Naive B cell (primary cell): ENCODE results near the gene NKAIN1. TPM values are rescaled to one million over a fixed set of nuclear protein-coding genes. Genes with fewer than 3 reads are reported as not detected.

Experiments used
- ATAC-seq, 2 donors: fragments of 150-1000 bp; cut with Tn5 transposase; 2 replicates each; pipeline ENCODE4 v1.10.0; 2021; ENCODE audit warnings: low read depth in 2 of 2, mild to moderate bottlenecking in 2 of 2, moderate library complexity in 2 of 2
- DNase-seq: peaks from one replicate; pipeline ENCODE4 v3.0.0; 2022
- H3K27ac Mint-ChIP-seq, 6 donors: one replicate each; pipeline ENCODE4 v1.8.0; 2020 to 2022; ENCODE audit warnings: mild to moderate bottlenecking in 6 of 6, mixed read lengths in 6 of 6, moderate library complexity in 5 of 6, inconsistent platforms in 2 of 6
- H3K27me3 Mint-ChIP-seq, 3 donors: one replicate each; pipeline ENCODE4 v1.8.0; 2021 to 2022; ENCODE audit warnings: mixed read lengths in 3 of 3, mild to moderate bottlenecking in 1 of 3
- H3K36me3 Mint-ChIP-seq, 2 donors: one replicate each; pipeline ENCODE4 v1.8.0; 2020 to 2022; ENCODE audit warnings: mixed read lengths in 2 of 2, inconsistent platforms in 1 of 2, mild to moderate bottlenecking in 1 of 2
- H3K4me1 Mint-ChIP-seq, 3 donors: one replicate each; pipeline ENCODE4 v1.8.0; 2020 to 2022; ENCODE audit warnings: mixed read lengths in 3 of 3, inconsistent platforms in 1 of 3, mild to moderate bottlenecking in 1 of 3, moderate library complexity in 1 of 3
- H3K4me3 Mint-ChIP-seq, 8 donors: one replicate each; pipeline ENCODE4 v1.8.0; 2020 to 2022; ENCODE audit warnings: mild to moderate bottlenecking in 8 of 8, mixed read lengths in 8 of 8, moderate library complexity in 8 of 8, inconsistent platforms in 2 of 8
- H3K9me3 Mint-ChIP-seq, 7 donors: one replicate each; pipeline ENCODE4 v1.8.0; 2020 to 2022; ENCODE audit warnings: mixed read lengths in 7 of 7, mild to moderate bottlenecking in 5 of 7, inconsistent platforms in 2 of 7, moderate library complexity in 1 of 7
- polyA plus RNA-seq, 6 donors: library from polyadenylated mRNA; unstranded; fragments of 300-500 nt; fragmentation: Illumina TruSeq; gene quantifications; one replicate each; pipeline ENCODE4 v1.2.3, GENCODE V29; 2021; ENCODE audit warnings: low read depth in 6 of 6

NKAIN1 gene
- polyA plus RNA-seq, 6 donors from 2014 or later = not detected

DNA sequence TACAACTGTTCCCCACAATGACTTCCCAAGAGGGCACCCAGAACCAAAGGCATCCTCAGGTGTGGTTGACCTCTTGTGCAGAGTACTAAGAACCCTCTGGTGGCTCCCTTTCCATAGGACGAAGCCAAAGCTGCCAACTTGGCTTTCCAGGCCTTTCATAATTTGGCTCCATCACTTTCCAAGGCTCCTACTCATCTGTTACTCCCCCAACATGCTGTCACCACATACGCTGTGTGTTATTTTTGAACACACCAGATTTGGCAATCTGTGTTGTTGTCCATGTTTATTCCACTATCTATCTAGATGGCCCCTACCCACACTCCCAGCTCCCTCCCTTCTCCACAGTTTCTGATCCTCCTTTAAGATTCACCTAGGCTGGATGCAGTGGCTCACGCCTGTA is 10.2 kb upstream of the NKAIN1 start:
- no peaks in the 10 kb centered on the region for H3K36me3 Mint-ChIP-seq
- no peaks in the 10 kb centered on the region for H3K27me3 Mint-ChIP-seq
- H3K9me3 Mint-ChIP-seq = no peaks in the 10 kb centered on the region
- DNase-seq (no peak), ATAC-seq (no peak)
- H3K4me1 Mint-ChIP-seq = no peaks in the 10 kb centered on the region
- no peak overlapping the region for H3K4me3 Mint-ChIP-seq
- no peak overlapping the region for H3K27ac Mint-ChIP-seq

DNA sequence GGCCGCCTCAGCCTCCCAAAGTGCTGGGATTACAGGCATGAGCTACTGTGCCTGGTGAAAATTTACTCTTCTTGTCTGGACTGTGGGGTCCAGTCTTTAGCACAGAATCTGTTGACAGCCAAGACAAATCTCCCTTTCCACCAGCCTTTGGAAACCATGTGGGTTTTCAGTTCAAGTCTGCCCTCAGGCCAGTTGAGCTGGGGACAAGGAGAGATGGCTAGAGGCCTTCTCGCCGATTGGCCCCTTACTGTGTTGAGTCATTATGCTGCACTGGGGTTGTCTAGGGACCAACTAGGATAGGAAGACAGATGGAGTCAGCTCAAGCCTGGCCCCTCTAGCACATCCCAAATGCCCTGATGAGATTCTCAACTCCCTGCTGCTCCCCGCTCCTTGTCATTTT is 8.6 kb upstream of the NKAIN1 start:
- H3K27me3 Mint-ChIP-seq = peaks cover 7 to 11% (median 7%) of the 10 kb centered on the region in 3 donors
- ATAC-seq = no peak
- no peak for DNase-seq
- H3K9me3 Mint-ChIP-seq = no peaks in the 10 kb centered on the region
- no peak overlapping the region for H3K4me3 Mint-ChIP-seq
- no peaks in the 10 kb centered on the region for H3K36me3 Mint-ChIP-seq
- no peak overlapping the region for H3K27ac Mint-ChIP-seq
- H3K4me1 Mint-ChIP-seq = no peaks in the 10 kb centered on the region

DNA sequence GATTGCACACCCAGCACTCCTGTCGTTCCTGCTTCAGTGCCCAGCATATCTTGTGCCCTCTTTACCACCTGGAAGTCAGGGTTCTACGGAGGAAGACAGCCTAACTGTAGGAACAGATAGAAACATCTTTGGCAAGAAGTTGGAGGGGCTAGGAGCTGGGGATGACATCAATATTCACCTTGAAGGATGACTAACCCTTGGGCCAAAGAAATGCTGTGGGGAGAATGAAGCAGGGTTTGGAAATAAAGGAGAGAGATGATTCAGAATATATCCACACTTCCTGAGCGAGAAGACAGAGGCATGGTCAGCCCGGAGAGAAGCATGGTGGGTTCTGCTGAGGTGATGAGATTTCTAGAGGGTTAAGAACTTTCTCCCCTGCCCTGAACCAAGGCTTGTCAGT is 4.6 kb upstream of the NKAIN1 start:
- peaks cover 17 to 24% (median 17%) of the 10 kb centered on the region in 3 donors for H3K27me3 Mint-ChIP-seq
- H3K4me1 Mint-ChIP-seq = peaks cover 9 to 19% (median 16%) of the 10 kb centered on the region in 3 donors
- no peak for ATAC-seq

DNA sequence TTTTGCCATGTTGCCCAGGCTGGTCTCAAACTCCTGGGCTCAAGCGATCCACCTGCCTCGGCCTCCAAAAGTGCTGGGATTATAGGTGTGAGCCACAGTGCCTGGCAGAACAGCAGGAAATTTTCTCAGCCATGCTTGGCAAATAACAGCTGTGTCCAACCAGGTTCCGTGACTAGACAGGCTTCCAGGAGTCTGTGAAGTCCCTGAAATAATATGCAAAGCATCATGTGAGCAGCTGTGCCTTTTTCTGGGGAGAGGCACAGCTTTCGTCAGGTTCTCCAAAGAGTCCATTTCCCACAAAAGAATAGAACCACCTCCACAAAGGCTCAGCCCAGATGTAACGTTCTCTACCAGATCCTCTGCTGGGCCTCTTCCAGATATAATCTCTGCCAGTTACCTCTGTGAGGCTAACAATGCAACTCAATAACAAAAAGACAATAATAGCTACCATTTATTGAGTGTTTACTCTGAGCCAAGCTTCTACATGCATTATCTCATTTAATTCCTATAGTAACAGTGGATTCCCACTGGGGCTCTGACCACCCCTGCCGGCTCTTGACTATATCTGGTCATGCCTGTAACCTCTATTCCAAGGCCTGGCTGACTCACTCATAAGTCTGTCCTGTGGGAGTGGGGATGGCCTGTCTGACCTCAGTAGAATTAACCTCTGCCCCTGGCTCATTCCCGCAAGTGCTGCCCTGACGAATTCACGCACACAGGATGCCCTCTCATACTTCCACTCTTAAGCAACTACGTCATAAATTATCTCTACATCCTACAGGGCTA is 4.0 kb upstream of the NKAIN1 start:
- H3K4me3 Mint-ChIP-seq = no peak overlapping the region
- no peaks in the 10 kb centered on the region for H3K36me3 Mint-ChIP-seq
- DNase-seq (no peak), ATAC-seq (no peak)
- H3K27ac Mint-ChIP-seq = no peak overlapping the region
- H3K4me1 Mint-ChIP-seq = peaks cover 14 to 24% (median 23%) of the 10 kb centered on the region in 3 donors
- H3K9me3 Mint-ChIP-seq = peaks cover 0 to 4% (median 0%) of the 10 kb centered on the region in 7 donors
- H3K27me3 Mint-ChIP-seq = peaks cover 21 to 30% (median 23%) of the 10 kb centered on the region in 3 donors

More for the DNA sequence above, 4.6 kb upstream of the NKAIN1 start:
- Mint-ChIP-seq H3K4me3 (no peak overlapping the region), H3K9me3 (peaks cover 0 to 4% (median 0%) of the 10 kb centered on the region in 7 donors), H3K36me3 (no peaks in the 10 kb centered on the region), H3K27ac (no peak overlapping the region)
- DNase-seq = no peak

DNA sequence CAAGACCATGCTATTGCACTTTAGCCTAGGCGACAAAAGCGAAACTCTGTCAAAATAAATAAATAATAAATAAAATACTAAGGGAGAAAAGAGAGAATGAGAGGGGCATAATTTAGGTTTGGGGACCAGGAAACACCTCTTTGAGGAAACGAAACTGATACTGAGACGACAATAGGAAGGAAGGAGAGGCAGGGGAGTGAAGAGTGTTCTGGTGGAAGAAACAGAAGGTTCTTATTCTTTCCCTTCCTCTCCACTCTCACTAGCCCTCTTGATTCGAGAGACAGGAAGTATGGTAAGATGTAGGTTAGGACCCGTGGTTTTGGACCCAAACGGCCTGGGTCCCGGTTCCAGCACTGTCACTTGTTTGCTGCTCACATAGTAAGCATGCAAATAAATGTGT is 1.6 kb upstream of the NKAIN1 start:
- peaks cover 0 to 4% (median 0%) of the 10 kb centered on the region in 7 donors for H3K9me3 Mint-ChIP-seq
- H3K36me3 Mint-ChIP-seq = no peaks in the 10 kb centered on the region
- peaks cover 35 to 54% (median 45%) of the 10 kb centered on the region in 3 donors for H3K27me3 Mint-ChIP-seq
- DNase-seq (peak; percentile 7), ATAC-seq (peak; percentile 63 to 76)
- peak overlapping the region in 6 of 8 donors; percentile 12 to 69 (median 52) for H3K4me3 Mint-ChIP-seq
- peak overlapping the region in 1 of 6 donors; percentile 44 for H3K27ac Mint-ChIP-seq
- H3K4me1 Mint-ChIP-seq = peaks cover 16 to 28% (median 25%) of the 10 kb centered on the region in 3 donors

DNA sequence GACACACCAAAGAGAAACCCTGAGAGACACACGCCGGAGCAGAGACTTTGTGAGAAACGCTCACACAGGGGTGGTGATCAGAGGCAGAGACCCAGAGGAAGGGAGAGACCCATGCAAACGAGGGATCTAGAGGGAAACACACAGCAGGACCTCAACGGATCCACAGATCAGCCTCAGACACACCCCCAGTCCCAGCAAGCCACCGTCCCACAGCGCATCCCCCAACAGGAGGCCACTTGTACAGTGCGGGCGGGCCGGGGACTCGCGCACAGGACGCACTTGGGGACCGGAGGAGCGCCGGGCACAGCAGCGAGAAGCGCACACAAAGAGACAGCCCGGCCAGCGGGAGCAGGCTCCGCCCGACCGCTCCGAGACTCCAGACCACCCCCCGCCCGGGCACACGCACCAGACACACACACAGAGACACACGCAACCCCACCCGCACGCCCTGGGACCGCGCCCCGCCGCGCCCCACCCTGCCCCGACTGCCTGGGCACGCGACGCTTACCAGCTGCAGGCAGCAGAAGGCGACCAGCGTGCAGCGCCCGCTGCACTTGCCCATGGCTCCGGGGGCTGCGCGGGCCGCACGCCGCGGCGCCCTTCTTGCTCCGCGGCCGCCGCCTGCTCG is 587 bp downstream of the NKAIN1 start:
- Mint-ChIP-seq H3K27ac (peak overlapping the region in 2 of 6 donors; percentile 49 to 66), H3K9me3 (peaks cover 0 to 4% (median 0%) of the 10 kb centered on the region in 7 donors), H3K27me3 (peaks cover 54 to 70% (median 66%) of the 10 kb centered on the region in 3 donors), H3K4me3 (peak overlapping the region; percentile 12 to 87 (median 79)), H3K4me1 (peaks cover 16 to 28% (median 25%) of the 10 kb centered on the region in 3 donors), H3K36me3 (no peaks in the 10 kb centered on the region)
- DNase-seq (no peak), ATAC-seq (peak; percentile 28 to 46)

DNA sequence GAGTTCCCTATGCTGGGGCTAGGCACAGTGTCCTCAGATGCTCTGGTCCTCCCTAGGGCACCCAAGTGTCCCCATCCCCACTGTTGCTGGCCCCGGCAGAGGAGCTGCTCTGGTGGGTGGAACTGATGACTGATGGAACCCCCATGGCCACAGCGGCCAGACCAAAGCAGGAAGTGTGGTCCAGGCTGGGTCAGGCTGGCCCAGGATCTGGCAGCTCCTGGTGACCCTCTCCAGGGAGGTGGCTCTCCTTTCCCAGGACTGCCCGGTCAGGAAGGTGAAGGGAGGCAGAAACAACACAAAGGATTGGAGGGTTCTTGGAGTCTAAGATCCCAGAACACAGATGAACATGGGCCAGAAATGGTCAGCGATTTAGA is 1.1 kb downstream of the NKAIN1 start:
- DNase-seq (no peak), ATAC-seq (no peak)
- H3K4me3 Mint-ChIP-seq = peak overlapping the region; percentile 12 to 87 (median 79)

DNA sequence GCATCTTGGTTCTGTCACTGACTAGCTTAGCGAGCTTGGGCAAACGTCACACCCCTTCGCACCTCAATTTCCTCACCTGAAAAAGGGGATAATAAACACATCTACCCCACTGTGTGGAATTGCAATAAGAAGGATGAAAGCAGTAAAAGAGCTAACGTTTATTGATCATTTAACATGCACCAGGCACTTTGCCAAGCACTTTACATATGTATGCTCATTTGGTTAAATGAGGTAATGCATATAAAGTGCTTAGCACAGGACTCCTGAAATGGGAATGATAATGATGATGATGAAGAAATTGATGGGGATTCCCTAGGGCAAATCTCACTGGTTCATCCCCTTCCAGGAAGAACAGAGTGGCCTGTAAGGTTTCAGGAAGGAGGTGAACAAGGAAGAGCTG is 4.8 kb downstream of the NKAIN1 start:
- no peak for DNase-seq
- H3K4me1 Mint-ChIP-seq = peaks cover 8 to 9% (median 9%) of the 10 kb centered on the region in 3 donors
- no peaks in the 10 kb centered on the region for H3K36me3 Mint-ChIP-seq
- no peak for ATAC-seq
- H3K4me3 Mint-ChIP-seq = no peak overlapping the region
- no peak overlapping the region for H3K27ac Mint-ChIP-seq
- no peaks in the 10 kb centered on the region for H3K9me3 Mint-ChIP-seq
- peaks cover 38 to 65% (median 63%) of the 10 kb centered on the region in 3 donors for H3K27me3 Mint-ChIP-seq

More for the DNA sequence above, 1.1 kb downstream of the NKAIN1 start:
- peak overlapping the region in 1 of 6 donors; percentile 49 for H3K27ac Mint-ChIP-seq
- peaks cover 0 to 4% (median 0%) of the 10 kb centered on the region in 7 donors for H3K9me3 Mint-ChIP-seq
- H3K36me3 Mint-ChIP-seq = no peaks in the 10 kb centered on the region
- H3K27me3 Mint-ChIP-seq = peaks cover 49 to 70% (median 65%) of the 10 kb centered on the region in 3 donors
- peaks cover 16 to 28% (median 25%) of the 10 kb centered on the region in 3 donors for H3K4me1 Mint-ChIP-seq

DNA sequence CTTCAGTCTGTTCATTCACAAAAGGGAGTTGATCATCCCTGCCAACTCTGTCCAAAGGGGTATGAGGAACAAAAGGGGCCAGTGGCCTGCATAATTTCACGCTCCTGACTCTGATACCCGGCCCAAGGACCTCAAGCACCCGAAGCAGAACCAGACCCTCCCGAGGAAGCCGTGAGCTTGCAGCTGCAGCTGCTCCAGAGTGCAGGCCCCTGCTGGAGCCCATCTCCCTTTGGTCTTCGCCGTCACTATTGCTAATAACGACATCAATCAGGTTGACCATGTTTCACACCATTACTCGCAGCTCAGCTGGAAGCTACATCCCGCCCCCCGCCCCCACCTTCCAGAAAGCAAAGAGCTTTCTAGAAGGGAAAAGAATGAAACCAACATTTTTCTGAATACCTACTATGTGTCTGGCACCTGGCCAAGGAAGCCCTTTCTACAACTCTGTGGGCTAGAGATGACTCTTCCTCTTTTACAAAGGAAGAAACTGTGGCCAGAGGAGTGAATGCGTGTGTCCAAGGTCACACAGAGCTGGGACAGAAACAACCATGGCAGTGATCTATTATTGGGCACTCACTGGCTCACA is 5.5 kb downstream of the NKAIN1 start:
- no peak for DNase-seq
- H3K4me3 Mint-ChIP-seq = no peak overlapping the region
- no peaks in the 10 kb centered on the region for H3K9me3 Mint-ChIP-seq
- peaks cover 38 to 63% (median 61%) of the 10 kb centered on the region in 3 donors for H3K27me3 Mint-ChIP-seq
- H3K4me1 Mint-ChIP-seq = peaks cover 7 to 9% (median 8%) of the 10 kb centered on the region in 3 donors
- no peaks in the 10 kb centered on the region for H3K36me3 Mint-ChIP-seq
- no peak overlapping the region for H3K27ac Mint-ChIP-seq
- ATAC-seq = no peak

DNA sequence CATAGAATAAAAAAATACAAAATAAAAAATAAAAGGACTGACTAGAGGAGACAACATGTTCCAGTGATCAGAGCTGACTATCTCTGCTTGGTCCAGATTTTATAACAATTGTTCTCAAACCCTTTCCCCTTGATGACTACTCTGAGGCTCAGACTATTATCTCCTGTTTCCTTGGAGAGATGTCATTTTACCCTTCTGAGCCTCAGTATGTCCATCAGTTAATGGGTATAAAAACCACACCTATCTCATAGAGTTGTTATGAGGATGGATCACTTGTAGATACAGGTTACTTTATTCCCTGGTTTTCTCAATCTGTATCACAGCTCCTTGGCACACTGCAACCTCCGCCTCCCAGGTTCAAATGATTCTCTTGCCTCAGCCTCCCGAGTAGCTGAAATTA is 7.0 kb downstream of the NKAIN1 start:
- H3K36me3 Mint-ChIP-seq = no peaks in the 10 kb centered on the region
- no peaks in the 10 kb centered on the region for H3K9me3 Mint-ChIP-seq
- ATAC-seq (no peak), DNase-seq (no peak)
- H3K27me3 Mint-ChIP-seq = peaks cover 25 to 48% (median 45%) of the 10 kb centered on the region in 3 donors
- H3K4me3 Mint-ChIP-seq = no peak overlapping the region
- H3K27ac Mint-ChIP-seq = no peak overlapping the region
- H3K4me1 Mint-ChIP-seq = no peaks in the 10 kb centered on the region

DNA sequence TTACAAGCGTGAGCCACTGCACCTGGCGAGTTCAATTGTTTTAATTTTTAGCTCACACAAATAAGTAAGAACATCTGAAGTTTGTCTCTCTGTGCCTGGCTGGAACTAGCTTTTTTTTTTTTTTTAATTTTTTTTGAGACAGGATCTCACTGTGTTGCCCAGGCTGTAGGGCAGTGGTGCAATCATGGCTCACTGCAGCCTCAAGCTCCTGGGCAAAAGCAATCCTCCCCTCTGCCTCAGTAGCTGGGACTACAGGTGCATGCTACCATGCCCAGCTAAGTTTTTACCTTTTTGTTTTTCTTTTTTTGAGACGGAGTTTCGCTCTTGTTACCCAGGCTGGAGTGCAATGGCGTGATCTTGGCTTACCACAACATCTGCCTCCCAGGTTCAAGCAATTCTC is 7.9 kb downstream of the NKAIN1 start:
- H3K4me1 Mint-ChIP-seq = no peaks in the 10 kb centered on the region
- no peak for ATAC-seq

DNA sequence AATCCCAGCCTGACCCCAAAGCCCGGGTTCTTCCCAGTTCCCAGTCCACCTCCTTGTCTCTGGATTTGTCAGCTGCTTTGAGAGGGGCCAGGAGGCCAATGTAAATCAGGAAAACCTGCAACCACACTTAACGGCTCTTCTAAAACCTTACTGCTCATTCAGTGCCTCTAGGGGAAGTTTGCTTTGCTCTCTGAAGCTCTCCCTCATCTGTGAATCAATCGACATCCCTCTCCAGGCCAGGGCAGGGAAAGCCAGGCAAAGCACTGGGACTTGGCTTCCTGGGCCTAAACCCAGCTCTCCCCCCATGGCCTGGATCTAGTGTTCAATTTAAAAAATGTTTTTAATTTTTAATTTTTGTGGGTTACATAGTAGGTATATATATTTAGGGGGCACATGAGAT is 9.3 kb downstream of the NKAIN1 start:
- no peak for ATAC-seq
- Mint-ChIP-seq H3K4me1 (no peaks in the 10 kb centered on the region), H3K4me3 (no peak overlapping the region), H3K9me3 (no peaks in the 10 kb centered on the region), H3K36me3 (no peaks in the 10 kb centered on the region), H3K27me3 (peaks cover 12 to 31% (median 25%) of the 10 kb centered on the region in 3 donors), H3K27ac (peak overlapping the region in 1 of 6 donors; percentile 74)
- DNase-seq = no peak

More for the DNA sequence above, 7.9 kb downstream of the NKAIN1 start:
- H3K9me3 Mint-ChIP-seq = no peaks in the 10 kb centered on the region
- H3K36me3 Mint-ChIP-seq = no peaks in the 10 kb centered on the region
- no peak for DNase-seq
- H3K4me3 Mint-ChIP-seq = no peak overlapping the region
- no peak overlapping the region for H3K27ac Mint-ChIP-seq
- H3K27me3 Mint-ChIP-seq = peaks cover 24 to 41% (median 36%) of the 10 kb centered on the region in 3 donors

DNA sequence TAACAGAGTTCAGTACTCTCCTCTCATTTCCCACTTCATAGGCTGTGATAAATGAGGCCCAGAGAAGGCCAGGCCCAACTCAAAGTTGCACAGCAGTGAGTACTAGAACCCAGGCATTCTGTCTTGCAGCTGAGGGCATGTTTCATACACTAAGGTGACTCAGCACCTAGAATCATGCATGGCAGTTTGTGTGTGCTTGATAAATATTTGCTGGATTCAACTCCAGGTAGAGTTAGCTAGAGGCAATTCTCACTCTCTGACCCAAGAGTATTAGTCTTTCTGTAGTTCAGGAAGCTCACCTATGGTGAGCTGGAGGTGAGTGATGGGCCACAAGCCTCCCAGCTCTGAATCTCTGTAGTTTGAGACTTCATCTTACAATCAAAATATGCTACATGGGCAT is 10.7 kb downstream of the NKAIN1 start:
- Mint-ChIP-seq H3K27ac (peak overlapping the region in 1 of 6 donors; percentile 42), H3K36me3 (no peaks in the 10 kb centered on the region), H3K27me3 (peaks cover 0 to 26% (median 18%) of the 10 kb centered on the region in 3 donors), H3K4me1 (no peaks in the 10 kb centered on the region), H3K4me3 (no peak overlapping the region), H3K9me3 (no peaks in the 10 kb centered on the region)
- DNase-seq = no peak
- no peak for ATAC-seq
